HG02973 (cell line): ENCODE data around the gene NPFF.
A peak's percentile ranks its signal among the peaks of the same experiment; 100 is the strongest.

ENCODE experiments used
- ATAC-seq: cut with Tn5 transposase; IDR thresholded peaks from one replicate; pipeline ENCODE4 v1.9.1; 2021; ENCODE audit warnings: moderate library complexity; ENCODE audit not compliant: unreplicated experiment

NPFF gene

DNA sequence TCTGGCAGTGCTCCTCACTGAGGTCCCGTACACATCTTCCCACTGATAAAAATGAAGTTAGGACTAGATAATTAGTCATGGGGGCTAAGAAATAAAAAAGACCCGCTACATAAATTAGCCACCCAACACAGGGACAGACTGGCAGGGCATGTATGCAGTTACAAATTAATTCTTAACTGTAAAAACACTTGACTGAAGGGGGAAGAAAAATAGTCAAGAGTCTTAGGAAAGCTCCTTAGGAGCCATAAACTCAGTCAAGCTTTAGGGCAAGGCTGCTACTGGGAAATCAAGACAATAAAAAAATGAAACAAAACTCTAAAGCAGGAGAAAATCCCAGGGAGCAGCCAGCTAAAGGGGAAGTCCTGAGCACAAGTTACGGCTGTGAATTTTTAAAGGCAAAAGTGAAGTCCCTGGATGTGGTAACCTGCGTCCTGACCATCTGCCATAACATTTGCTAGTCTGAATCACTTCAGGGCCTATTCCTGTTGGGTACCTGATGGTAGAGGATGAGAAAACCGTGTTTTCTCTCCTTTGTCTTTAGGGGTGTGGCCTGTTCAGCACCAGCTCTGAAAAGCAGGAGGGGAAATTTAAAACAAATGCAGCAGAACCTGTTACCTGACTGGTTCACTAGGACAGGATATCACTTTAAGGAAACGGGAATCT, 7.5 kb upstream of the NPFF start:
- no peak for ATAC-seq

DNA sequence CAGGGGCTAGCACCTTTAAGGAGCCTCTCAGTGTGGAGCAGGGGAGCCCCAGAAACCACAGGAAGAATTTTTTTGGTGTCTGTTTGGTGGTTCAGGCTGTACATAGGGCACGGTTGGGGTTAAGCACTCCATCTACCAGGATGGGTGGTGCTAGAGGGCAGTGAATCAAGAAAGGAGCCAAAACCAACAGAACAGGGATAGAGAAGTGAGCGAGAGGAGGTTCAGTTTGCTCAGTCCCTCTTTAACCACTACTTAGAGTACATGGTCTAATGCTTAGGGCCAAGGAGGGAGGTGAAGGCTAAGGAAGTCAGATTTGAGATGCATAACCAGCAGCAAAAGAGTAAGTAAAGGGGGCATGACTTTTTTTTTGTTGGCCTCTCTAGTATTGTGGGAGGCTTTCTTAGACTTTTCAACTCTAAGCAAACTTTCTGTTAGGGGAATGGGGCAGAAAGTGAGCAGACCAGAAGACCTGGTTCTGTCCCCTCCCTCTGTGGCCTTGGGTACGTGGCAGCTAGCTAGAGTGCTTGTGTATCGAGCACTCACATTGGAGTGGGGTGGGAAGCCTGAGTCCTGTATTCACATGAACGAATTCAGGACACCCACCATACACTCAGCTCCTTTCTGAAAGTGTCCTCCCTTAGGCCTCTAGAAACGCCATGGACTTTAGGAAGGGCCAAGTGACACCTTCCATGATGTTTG, 6.6 kb upstream of the NPFF start:
- ATAC-seq, result no peak

DNA sequence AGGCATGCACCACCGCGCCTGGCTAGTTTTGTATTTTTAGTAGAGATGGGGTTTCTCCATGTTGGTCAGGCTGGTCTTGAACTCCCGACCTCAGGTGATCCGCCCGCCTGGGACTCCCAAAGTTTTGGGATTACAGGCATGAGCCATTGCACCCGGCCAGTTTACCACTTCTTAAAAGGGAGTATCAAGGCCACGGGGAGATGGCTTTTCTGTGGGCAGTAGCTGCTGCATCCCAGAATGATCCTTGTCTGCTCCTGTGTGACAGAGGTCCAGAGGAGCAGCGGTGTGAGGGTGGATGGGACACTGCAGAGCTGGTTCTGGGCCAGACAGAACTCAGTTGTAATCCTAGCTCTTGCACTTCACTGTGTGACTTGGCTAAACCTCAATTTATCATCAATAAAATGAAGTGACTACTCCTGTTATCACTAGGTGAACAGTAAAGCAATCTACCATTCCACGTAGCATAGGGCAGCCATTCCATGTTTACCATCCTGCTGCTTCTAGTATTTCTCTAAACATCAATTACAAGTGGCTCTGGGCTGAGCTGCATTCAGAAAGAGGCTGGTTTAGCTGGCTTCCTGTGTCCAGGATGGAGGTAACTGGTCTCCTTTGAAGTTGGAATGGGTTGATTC, 3.0 kb upstream of the NPFF start:
- ATAC-seq, result no peak

DNA sequence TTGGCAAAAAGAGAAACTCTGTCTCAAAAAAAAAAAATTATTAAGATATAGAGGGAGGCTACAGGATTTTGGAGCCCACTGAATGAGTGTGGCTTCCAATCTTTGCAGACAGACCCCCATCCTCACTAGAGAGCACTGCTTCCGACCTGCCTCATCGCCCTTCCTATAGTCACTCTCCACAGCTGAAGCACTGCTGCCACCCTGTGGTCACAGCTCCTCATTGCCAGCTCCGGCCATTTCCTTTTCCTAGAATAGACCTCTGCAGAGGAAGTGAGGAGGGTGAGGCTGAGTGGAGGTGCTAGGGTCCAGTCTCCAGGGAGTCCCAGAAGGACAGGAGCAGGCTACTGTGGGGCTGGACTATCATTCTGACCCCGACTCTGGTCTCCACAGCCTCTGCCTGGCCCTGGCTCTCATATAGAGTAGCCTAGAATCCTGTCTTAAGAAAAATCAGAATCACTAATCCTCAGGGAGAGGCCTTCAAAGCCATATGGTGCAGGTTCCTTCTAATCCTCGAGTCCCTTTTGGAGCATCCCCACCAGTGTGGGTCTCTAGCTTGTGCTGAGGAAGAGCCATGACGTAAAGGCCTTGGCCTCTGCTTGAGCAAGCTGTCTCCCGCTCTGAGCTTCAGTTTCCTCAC, 1.4 kb upstream of the NPFF start:
- ATAC-seq, result peak; percentile 80

DNA sequence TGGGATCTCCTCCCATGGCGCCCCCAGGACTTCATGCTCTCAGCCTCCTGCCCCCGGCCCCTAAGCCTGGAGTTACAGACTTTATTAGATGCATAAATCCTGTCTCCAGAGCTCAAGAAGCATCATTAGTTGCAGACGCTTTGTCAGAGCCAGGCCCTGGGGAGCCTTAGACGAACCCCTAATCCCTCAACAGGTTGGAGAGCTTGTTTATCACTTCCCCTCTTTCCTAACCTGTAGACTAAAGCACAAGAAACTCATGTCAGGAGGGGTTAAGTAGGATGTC, 260 bp upstream of the NPFF start:
- ATAC-seq, result no peak

DNA sequence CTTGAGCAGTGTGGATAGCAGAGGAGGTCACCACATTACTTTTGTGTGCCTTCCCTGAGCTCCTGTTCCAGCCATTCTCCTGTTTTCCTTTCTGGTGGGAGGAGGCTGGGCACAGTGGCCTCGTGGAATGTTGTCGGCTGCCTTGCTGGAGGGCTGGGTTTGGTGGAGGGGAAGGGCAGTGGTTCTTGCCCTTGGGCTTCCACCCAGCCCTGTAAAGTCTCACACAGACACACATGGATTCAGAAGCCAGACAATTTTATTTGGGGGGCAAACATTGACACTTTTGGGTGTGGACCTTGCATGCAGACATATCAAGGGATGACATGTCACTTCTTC, 866 bp downstream of the NPFF start:
- no peak for ATAC-seq

DNA sequence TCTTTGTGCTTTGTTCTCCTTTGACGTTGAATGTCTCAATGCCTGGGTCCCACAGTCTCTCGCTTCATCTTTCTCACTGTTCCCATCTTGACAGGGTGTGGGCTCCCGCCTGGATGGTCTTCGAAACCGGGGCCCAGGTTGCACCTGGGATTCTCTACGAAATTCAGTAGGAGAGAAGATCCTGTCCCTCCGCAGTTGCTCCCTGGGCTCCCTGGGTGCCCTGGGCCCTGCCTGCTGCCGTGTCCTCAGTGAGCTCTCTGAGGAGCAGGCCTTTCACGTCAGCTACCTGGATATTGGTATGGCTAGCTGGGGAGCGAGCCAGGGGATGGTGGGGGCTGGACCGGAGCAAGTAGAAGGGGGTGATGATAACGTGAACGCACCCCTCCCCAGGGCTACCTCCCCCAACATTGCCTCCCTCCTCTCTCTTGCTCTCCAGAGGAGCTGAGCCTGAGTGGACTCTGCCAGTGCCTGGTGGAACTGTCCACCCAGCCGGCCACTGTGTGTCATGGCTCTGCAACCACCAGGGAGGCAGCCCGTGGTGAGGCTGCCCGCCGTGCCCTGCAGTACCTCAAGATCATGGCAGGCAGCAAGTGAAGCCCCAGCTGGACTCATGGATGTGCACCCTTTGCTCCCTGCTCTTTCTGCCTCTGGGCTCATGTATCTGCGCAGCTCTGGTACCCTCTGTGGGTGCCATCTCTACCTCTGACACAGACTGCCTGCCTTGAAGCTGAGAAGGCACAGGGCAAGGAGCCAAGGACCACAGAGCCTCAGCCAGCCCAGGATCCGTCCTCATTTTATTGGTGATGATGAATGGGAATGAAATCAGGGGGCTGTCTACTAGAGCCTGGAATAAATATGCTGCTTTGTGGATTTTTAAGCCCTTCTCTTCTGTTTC, 1.5 kb downstream of the NPFF start:
- ATAC-seq, result no peak

DNA sequence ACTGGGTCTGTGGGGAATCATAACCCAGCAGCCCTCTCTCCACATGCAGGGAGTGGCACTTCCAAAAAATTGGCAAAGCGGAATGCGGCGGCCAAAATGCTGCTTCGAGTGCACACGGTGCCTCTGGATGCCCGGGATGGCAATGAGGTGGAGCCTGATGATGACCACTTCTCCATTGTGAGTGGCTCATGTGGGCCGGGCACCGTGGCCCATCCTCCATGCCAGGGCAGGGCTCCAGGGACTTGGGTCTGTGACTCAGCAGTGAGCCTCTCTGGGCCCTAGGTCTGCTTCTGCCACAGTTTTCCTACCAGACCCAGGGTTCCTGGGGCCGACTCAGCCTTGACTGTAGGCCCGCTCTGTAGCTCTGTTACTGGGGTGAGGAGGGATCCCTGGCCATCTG, 2.2 kb downstream of the NPFF start:
- no peak for ATAC-seq

DNA sequence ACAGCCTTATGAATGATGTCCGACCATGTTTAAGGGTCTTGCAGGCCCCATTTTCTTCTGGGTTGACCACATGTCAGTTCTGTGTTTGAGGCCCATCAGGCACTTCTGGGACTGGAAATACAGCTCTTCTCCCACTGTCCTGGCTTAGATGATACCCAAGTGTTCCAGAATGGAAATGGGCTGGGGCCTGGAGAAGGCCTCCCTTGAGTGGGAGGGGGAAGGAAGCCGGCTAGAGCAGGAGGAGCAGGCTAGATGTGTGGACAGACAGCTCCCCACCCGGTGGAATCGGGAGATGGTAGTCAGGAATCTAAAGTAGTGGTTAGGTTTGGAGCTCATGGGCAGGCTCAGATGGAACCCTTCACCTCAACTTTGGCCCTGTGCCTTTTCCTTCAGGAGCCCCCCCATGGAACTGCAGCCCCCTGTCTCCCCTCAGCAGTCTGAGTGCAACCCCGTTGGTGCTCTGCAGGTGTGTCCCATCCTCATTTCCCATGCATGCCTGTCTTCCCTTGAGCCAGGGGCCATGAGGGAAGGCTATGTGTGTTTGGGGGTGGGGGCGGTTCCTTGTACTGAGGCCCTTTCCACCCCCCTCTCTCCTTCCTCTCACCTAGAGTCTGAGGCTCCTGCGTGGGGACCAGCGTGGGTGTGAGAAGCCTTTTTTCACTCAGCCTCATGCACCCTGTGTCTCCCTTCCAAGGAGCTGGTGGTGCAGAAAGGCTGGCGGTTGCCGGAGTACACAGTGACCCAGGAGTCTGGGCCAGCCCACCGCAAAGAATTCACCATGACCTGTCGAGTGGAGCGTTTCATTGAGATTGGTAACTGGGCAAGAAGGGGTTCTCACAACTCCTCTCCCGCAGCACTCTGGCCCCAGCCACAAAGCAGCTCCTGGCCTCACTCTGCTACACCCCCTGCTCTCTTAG, 3.0 kb downstream of the NPFF start:
- no peak for ATAC-seq

DNA sequence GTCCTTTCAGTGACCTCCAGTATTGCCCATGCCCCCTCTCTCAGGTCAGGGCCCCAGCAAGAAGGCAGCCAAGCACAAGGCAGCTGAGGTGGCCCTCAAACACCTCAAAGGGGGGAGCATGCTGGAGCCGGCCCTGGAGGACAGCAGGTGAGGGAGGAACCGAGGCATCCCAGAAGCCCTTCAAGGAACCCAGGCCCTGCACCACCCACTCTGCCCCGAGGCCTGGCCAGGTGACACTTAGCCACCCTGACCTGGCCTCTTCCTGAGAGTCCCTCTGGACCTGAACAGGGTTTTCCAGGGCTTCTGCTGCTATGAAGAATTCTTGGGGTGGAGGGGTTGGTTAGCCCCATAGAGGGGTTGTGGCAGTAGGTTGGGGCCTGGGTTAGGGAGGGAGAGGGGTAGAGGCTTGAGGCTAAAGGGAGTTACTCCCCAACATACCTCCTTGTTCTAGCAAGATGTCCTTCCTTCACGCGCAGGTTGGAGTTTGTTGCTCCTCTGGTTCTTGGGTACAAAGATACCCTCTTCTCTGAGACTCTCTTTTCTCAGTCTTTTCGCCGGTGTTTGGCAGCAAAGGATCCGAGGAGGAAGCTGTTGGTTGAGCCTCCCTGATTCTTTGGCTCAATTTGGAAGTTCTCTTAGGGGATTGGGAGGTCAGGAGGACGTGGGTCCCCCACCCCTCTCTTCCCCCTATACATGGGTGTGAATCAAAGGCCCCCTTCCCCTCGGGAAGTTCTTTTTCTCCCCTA, 4.1 kb downstream of the NPFF start:
- ATAC-seq, result no peak

DNA sequence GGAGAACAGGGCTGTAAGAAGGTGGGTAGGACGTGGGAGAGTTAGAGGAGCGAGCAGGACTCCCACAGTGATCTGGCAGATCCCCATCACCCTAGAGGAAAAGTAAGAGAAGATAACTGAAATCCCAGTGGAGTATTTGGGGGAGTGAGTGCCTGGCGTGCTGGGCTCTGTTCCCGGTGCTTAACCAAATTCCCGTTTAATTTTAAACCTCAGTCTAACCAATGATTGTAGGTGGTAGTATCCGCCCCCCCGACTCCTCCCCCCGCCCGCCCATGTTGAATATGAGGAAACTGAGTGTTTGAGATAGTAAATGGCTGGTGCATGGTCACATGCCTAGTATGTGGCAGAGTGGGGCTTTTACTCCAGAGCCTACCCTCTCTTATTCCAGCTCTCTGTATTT, 5.0 kb downstream of the NPFF start:
- ATAC-seq, result no peak

DNA sequence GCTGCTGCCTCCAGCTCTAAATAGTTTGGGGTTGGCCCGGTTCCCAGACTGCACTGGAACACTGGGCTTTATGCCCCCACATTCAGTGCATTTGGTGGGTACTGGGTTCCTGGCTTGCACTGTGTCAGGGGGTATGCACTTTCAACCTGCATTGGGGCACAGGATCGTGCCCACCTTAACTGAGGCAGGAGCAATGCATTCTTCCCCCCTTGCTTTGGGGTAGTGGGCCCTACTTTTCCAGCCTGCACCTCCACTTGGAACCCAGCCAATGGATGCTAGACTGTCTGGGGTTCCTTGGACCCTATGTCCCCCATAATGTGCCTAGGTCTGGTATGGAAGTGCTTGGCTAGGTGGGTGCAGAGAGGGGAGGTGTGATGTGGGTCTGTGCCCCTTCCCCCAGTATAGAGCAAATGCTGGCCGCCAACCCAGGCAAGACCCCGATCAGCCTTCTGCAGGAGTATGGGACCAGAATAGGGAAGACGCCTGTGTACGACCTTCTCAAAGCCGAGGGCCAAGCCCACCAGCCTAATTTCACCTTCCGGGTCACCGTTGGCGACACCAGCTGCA, 5.6 kb downstream of the NPFF start:
- ATAC-seq, result no peak

DNA sequence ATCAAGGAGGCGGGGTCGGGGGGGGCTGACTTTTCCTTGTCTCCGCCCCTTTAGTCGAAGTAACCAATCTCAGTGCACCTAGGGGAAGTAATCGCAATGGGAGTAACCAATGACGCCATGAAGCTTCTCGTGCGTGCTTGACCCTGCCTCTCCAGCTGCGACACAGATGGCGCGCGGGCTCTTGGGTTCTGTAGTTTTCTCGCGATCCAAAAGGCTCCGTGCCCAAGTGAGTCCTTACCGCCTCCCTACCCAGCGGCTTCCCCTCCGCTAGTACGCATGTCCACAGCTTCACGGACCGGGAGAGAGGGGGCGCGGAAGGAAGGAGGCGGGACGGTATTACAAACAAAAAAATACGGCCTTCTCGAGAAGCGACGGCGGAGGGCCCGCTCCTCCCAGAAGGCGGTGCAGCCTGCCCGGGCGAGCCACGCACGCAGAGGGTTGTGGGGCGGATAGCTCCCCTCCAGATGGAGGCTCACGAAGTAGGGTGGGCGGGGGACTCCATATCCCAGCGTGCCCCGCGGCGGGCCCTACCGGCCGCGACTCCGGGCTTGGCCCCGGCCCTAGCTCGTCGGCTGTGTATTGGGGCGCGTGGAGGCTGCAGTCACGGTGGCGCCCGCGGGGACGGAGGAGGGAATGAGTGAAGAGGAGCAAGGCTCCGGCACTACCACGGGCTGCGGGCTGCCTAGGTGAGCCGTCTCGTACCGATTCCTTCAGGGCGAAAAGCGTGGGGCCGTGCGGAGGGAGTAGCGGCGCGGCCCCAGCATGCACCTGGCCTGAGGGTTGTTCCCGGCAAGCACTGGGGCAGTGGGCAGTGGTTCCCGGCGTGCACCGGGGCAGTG, 6.3 kb downstream of the NPFF start, which contains the start of gene TARBP2:
TARBP2 (plus strand) TSS at position 508 of the 839 bp plus-strand sequence; CDS start at position 634, 126 bp downstream.
- peak; percentile 71 for ATAC-seq

DNA sequence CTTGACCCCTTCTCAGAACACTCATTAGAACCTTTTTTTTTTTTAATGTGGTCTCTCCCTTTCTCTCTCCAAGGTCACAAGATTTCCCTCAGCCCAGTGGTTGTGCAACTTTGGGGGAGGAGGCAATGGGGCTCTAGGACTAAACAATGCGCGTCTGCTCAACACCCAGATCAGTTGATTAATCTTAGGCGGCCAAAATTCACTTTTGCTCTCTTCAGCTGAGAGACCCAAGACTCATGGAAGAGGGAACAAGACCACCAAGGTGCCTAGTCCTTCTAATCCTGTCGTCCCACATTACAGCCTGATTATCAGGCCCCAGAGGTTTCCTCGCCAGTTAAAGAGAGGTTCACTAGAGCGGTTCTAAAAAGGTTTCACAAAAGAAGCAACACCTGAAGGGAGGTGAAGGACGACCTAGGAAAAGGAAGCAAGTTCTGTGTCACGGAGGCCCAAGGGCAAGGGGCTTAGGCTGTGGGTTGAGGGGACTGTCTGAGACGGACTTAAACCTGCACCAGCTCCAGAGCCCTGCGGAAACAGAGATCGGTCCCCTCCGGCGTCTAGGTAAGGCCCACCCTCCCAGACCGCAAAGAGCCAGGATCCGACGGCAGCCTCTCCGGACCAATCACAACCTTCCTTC, 7.0 kb downstream of the NPFF start:
- no peak for ATAC-seq

DNA sequence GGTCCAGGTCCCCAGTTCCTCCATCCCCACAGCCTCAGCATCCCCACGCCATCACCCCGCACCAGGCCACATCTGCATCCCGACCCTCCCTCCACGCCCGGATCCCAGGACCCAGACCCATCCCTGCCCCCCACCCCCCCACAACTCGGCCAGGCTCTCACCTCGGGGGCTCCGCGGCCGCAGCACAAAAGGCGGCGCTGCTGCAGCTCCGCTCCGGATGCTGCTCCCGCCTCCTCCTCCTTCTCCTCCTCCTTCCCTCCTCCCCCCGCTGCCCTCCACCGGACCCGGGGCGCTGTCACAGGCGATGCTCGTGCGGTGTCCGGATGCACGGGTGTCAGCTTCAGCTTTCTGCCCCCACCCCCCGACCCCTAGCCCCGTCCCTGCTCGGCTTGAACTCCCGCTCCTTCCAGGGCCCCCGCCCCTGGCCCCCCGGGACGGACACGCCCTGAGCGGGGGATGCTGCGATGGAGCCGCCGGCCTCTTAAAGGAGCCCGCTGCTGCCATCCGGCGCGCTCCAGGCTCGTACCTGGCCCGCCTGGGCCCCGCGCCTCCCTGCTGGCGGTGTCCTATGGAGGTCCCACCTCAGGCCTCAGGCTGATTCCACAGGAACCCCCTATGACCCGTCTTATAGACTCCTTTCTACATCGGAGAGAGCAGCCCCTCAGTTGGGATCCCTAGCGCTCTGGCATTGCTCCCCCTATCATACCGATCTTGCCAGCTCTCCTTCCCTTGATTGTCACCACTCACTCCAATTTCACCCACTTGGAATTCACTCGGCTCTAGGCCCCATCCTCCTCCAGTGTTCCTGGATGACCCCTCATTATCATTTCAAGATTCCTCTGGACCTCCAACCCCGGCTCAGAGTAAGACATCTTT, 7.8 kb downstream of the NPFF start, which contains the start of gene MAP3K12:
MAP3K12 (minus strand) TSS at position 193 of the 876 bp plus-strand sequence. CDS start 12,067 bp downstream, outside the sequence.
- no peak for ATAC-seq

DNA sequence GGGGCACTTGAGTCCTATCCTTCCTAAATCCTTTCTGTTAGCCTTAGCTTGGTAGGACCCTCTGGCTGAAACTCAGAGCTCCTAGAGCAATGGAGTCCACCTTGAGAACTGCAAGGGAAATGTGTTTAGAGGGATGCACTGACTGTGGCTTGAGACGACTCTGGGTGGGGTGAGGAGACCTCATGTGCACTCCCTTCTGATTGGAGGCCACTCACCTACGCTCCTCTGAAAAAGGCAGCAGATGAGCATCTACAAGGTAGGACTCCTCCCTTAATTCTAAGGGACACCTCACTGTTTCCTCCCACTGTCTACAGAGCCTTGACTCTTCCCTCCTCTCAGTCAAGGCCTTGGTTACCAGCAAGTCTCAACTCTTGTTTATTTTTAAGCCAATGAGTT, 9.1 kb downstream of the NPFF start:
- ATAC-seq, result no peak

DNA sequence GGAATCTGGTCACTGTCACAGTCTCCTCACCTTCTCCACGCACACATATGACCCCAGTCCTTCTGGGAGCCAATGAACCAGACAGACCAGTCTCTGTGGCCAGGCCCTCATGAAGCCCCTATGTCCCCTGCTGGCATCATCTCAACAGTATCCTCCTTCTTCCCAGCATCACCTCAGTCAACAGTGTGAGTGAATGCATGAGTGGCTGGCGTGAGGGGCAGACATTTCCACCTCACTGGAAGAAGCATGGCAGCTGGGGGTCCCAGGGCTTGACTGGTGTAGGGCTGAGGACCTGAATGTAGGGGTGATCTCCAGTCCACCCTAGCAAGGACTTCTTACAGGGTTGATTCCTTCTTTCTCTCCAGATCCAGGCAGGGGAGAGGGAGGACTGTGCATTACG, 9.8 kb downstream of the NPFF start:
- ATAC-seq, result no peak
